HS-27A (cell line): ENCODE results near the gene NDUFA11.
"Not testable (repeated sequence)": the region's sequence is repeated elsewhere in the genome, so short reads cannot be mapped to it uniquely, and the experiment has no call there.

Experiments
- DNase-seq: peaks from one replicate; pipeline ENCODE4 v3.0.0-alpha.2; 2012; ENCODE audit warnings: low read depth, missing footprints

The NDUFA11 gene

GRCh38 chr19:5889288-5889971, 14.2 kb downstream of the NDUFA11 start:
- DNase-seq: no peak

GRCh38 chr19:5884065-5884811, 19.4 kb downstream of the NDUFA11 start:
- DNase-seq: not testable (repeated sequence)

GRCh38 chr19:5883157-5883873, 20.3 kb downstream of the NDUFA11 start:
- not testable (repeated sequence) for DNase-seq

- no peak for DNase-seq
Observed at GRCh38 chr19:5882421-5882968, 21.1 kb downstream of the NDUFA11 start.

- no peak for DNase-seq
Observed at GRCh38 chr19:5881543-5882299, 21.9 kb downstream of the NDUFA11 start.

- DNase-seq: no peak
Observed at GRCh38 chr19:5880604-5881078, 22.9 kb downstream of the NDUFA11 start.

- DNase-seq: no peak
Observed at GRCh38 chr19:5880196-5880595, 23.4 kb downstream of the NDUFA11 start.

- DNase-seq: no peak
Observed at GRCh38 chr19:5877882-5878281, 25.7 kb downstream of the NDUFA11 start.

- DNase-seq: no peak
Observed at GRCh38 chr19:5877427-5877826, 26.2 kb downstream of the NDUFA11 start.

- DNase-seq: not testable (repeated sequence)
Observed at GRCh38 chr19:5874496-5874895, 29.1 kb downstream of the NDUFA11 start.

GRCh38 chr19:5873617-5874199, 29.9 kb downstream of the NDUFA11 start:
- no peak for DNase-seq

GRCh38 chr19:5870986-5871394, 32.6 kb downstream of the NDUFA11 start:
- DNase-seq: no peak

GRCh38 chr19:5867201-5868136, 36.1 kb downstream of the NDUFA11 start:
- no peak for DNase-seq

- DNase-seq: no peak
Observed at GRCh38 chr19:5865772-5866171, 37.8 kb downstream of the NDUFA11 start.

- DNase-seq: no peak
Observed at GRCh38 chr19:5864725-5865486, 38.7 kb downstream of the NDUFA11 start.

- no peak for DNase-seq
Observed at GRCh38 chr19:5864013-5864720, 39.4 kb downstream of the NDUFA11 start.

GRCh38 chr19:5863030-5863665, 40.4 kb downstream of the NDUFA11 start:
- DNase-seq: no peak
